H1 (cell line): ENCODE results near the gene TCTN3. TPM values are rescaled to one million over a fixed set of nuclear protein-coding genes. Genes with fewer than 3 reads are reported as not detected.

ENCODE experiments used
- CTCF ChIA-PET: fragments of 300-600 bp; sonication (Branson Sonifier 250); formaldehyde crosslinking; loops from one replicate; lab custom pipeline; 2021; ENCODE audit not compliant: partially characterized antibody; lab: Charles Lee
- POLR2A ChIA-PET: fragments of 300-600 bp; sonication (Branson Sonifier 250); formaldehyde crosslinking; loops from one replicate; lab custom pipeline; 2021; ENCODE audit warnings: inconsistent platforms; ENCODE audit not compliant: partially characterized antibody; lab: Charles Lee
- DNase-seq, 2 experiments: peaks; one replicate each; pipeline versions ENCODE4 v3.0.0 to v3.0.0-alpha.2; 2010 to 2022; ENCODE audit warnings: low spot score in 2 of 2, low read depth in 1 of 2, mixed read lengths in 1 of 2
- FAIRE-seq: peaks from 2 replicates; lab custom pipeline; 2011; peaks lifted over from hg19 to GRCh38; lab: Jason Lieb, UNC
- H2AFZ ChIP-seq: 2 replicates; pipeline ENCODE4 v1.8.1; 2012; ENCODE audit warnings: low read length, inconsistent platforms
- H2AK5ac ChIP-seq: 2 replicates; pipeline ENCODE4 v1.6.1; 2013; ENCODE audit warnings: low read depth, low read length
- H2BK120ac ChIP-seq: replicated peaks from 2 replicates; pipeline ENCODE3; 2013; ENCODE audit warnings: low read depth, low read length, inconsistent platforms
- H2BK12ac ChIP-seq: 2 replicates; pipeline ENCODE4 v1.6.1; 2013; ENCODE audit warnings: low read depth, low read length
- H2BK15ac ChIP-seq: 2 replicates; pipeline ENCODE4 v1.6.1; 2013; ENCODE audit warnings: low read length
- H2BK20ac ChIP-seq: 2 replicates; pipeline ENCODE4 v1.6.1; 2013; ENCODE audit warnings: low read length
- H2BK5ac ChIP-seq: 2 replicates; pipeline ENCODE4 v1.6.1; 2013; ENCODE audit warnings: low read depth, low read length
- H3K14ac ChIP-seq: 2 replicates; pipeline ENCODE4 v1.6.1; 2013; ENCODE audit warnings: inconsistent platforms; ENCODE audit not compliant: insufficient read length
- H3K18ac ChIP-seq: 2 replicates; pipeline ENCODE4 v1.6.1; 2013; ENCODE audit warnings: low read length; ENCODE audit errors: extremely low read depth
- H3K23ac ChIP-seq: 2 replicates; pipeline ENCODE4 v1.6.1; 2013; ENCODE audit warnings: inconsistent platforms; ENCODE audit not compliant: insufficient read length
- H3K23me2 ChIP-seq: 2 replicates; pipeline ENCODE4 v1.6.1; 2013; ENCODE audit warnings: low read depth, low read length
- H3K27ac ChIP-seq: 2 replicates; pipeline ENCODE4 v1.6.1; 2011; ENCODE audit warnings: low read depth, low read length, inconsistent platforms
- H3K27me3 ChIP-seq, 4 experiments: replicated peaks in 1 of 4; 1 replicate in 1 of 4; 2 replicates in 3 of 4; pipeline versions ENCODE4 v1.6.1 to v1.8.1; 2011 to 2013; ENCODE audit warnings: low read length in 3 of 4, mild to moderate bottlenecking in 3 of 4, inconsistent platforms in 2 of 4, mixed read lengths in 2 of 4, moderate library complexity in 1 of 4; ENCODE audit not compliant: control insufficient read depth in 3 of 4, insufficient read depth in 3 of 4; ENCODE audit errors: extremely low read depth in 1 of 4
- H3K36me3 ChIP-seq, 4 experiments: 2 replicates each; pipeline versions ENCODE4 v1.6.1 to v1.8.1; 2011 to 2013; ENCODE audit warnings: mild to moderate bottlenecking in 4 of 4, low read length in 3 of 4, moderate library complexity in 2 of 4, control low read depth in 1 of 4, inconsistent platforms in 1 of 4; ENCODE audit not compliant: insufficient read depth in 4 of 4, control insufficient read depth in 2 of 4
- H3K4ac ChIP-seq: replicated peaks from 2 replicates; pipeline ENCODE3; 2013; ENCODE audit warnings: low read length, low read depth, mixed read lengths, inconsistent platforms; ENCODE audit not compliant: insufficient read length
- H3K4me1 ChIP-seq, 4 experiments: replicated peaks in 1 of 4; 1 replicate in 1 of 4; 2 replicates in 3 of 4; pipeline versions ENCODE4 v1.6.1 to v1.8.1; 2011 to 2013; ENCODE audit warnings: low read length in 3 of 4, inconsistent platforms in 2 of 4, mixed read lengths in 1 of 4; ENCODE audit not compliant: insufficient read depth in 4 of 4, control insufficient read depth in 3 of 4
- H3K4me2 ChIP-seq, 2 experiments: 2 replicates each; pipeline versions ENCODE4 v1.6.1 to v1.8.1; 2011 to 2013; ENCODE audit warnings: low read depth in 2 of 2, low read length in 2 of 2, control low read depth in 1 of 2, inconsistent platforms in 1 of 2, mild to moderate bottlenecking in 1 of 2; ENCODE audit not compliant: insufficient read depth in 1 of 2
- H3K4me3 ChIP-seq, 4 experiments: fragments of 200-600, 300-600 bp in 1 of 4; sonication (generic), shearing (Covaris generic), sonication (Bioruptor Twin) in 1 of 4; 2 replicates each; pipeline versions ENCODE4 v1.5.1 to v1.8.1; 2011 to 2016; ENCODE audit warnings: low read length in 4 of 4, low read depth in 3 of 4, control low read depth in 2 of 4, inconsistent platforms in 2 of 4, mild to moderate bottlenecking in 2 of 4, mixed read lengths in 1 of 4, moderate library complexity in 1 of 4; ENCODE audit not compliant: insufficient read depth in 2 of 4; ENCODE audit errors: extremely low read depth in 1 of 4
- H3K56ac ChIP-seq: replicated peaks from 2 replicates; pipeline ENCODE3; 2013; ENCODE audit warnings: low read depth, mild to moderate bottlenecking, mixed read lengths, low read length, inconsistent platforms; ENCODE audit not compliant: insufficient read length
- H3K79me1 ChIP-seq: 2 replicates; pipeline ENCODE4 v1.6.1; 2013; ENCODE audit warnings: low read depth, low read length, control low read depth
- H3K79me2 ChIP-seq, 2 experiments: 2 replicates each; pipeline versions ENCODE4 v1.6.1 to v1.8.1; 2012 to 2013; ENCODE audit warnings: low read length in 2 of 2, mild to moderate bottlenecking in 2 of 2, inconsistent platforms in 1 of 2; ENCODE audit not compliant: insufficient read depth in 2 of 2, control insufficient read depth in 1 of 2
- H3K9ac ChIP-seq, 4 experiments: replicated peaks in 1 of 4; 1 replicate in 1 of 4; 2 replicates in 3 of 4; pipeline versions ENCODE4 v1.6.1 to v1.8.1; 2011 to 2013; ENCODE audit warnings: low read depth in 3 of 4, low read length in 3 of 4, control low read depth in 2 of 4, mild to moderate bottlenecking in 2 of 4, moderate library complexity in 2 of 4, inconsistent platforms in 1 of 4; ENCODE audit errors: extremely low read depth in 1 of 4
- H3K9me3 ChIP-seq, 2 experiments: 2 replicates each; pipeline versions ENCODE4 v1.6.1 to v1.8.1; 2012 to 2013; ENCODE audit warnings: mild to moderate bottlenecking in 2 of 2, moderate library complexity in 2 of 2, control low read depth in 1 of 2, inconsistent platforms in 1 of 2, low read depth in 1 of 2, low read length in 1 of 2, mixed read lengths in 1 of 2; ENCODE audit not compliant: insufficient read depth in 2 of 2
- H4K20me1 ChIP-seq, 2 experiments: replicated peaks in 1 of 2; 2 replicates each; pipeline versions ENCODE3 to v1.8.1; 2011 to 2013; ENCODE audit warnings: inconsistent platforms in 2 of 2, low read length in 2 of 2, mild to moderate bottlenecking in 1 of 2; ENCODE audit not compliant: insufficient read depth in 2 of 2, control insufficient read depth in 1 of 2
- H4K5ac ChIP-seq: 2 replicates; pipeline ENCODE4 v1.6.1; 2013; ENCODE audit warnings: low read length, low read depth, mixed read lengths, inconsistent platforms; ENCODE audit not compliant: insufficient read length
- H4K8ac ChIP-seq: 2 replicates; pipeline ENCODE4 v1.8.0; 2013; ENCODE audit warnings: mild to moderate bottlenecking, moderate library complexity, low read length, inconsistent platforms; ENCODE audit not compliant: insufficient read depth; ENCODE audit errors: extremely low read depth
- H4K91ac ChIP-seq: replicated peaks from 2 replicates; pipeline ENCODE3; 2013; ENCODE audit warnings: low read length, mixed read lengths, inconsistent platforms; ENCODE audit not compliant: insufficient read length
- CBX8 ChIP-seq: fragments of 300-800, 300-1000 bp; sonication (generic); IDR thresholded peaks from 2 replicates; pipeline ENCODE4 v1.7.1; 2016; ENCODE audit warnings: low read depth, low read length, borderline replicate concordance
- POLR2A ChIP-seq, 2 experiments: IDR thresholded peaks; 1 replicate in 1 of 2; 2 replicates in 1 of 2; pipeline ENCODE4 v1.6.1; 2011; ENCODE audit warnings: low read depth in 2 of 2, low read length in 2 of 2, mild to moderate bottlenecking in 2 of 2; ENCODE audit errors: control extremely low read depth in 1 of 2
- SIN3A ChIP-seq, 2 experiments: IDR thresholded peaks in 1 of 2; conservative IDR thresholded peaks in 1 of 2; 2 replicates each; pipeline ENCODE4 v1.6.1; 2011 to 2012; ENCODE audit warnings: low read length in 2 of 2, improper control_type of control experiment in 1 of 2, low read depth in 1 of 2, mild to moderate bottlenecking in 1 of 2
- WGBS, 2 experiments: shearing (Covaris generic) in 1 of 2; methylation state at CpG; one replicate each; pipeline versions ENCODE4 v1.1.6 to v1.1.7; 2013 to 2015; ENCODE audit warnings: low lambda C conversion rate in 2 of 2, mixed read lengths in 2 of 2, inconsistent platforms in 1 of 2, low coverage in 1 of 2, missing lambda C conversion rate in 1 of 2; ENCODE audit not compliant: insufficient replicate concordance in 2 of 2, insufficient coverage in 1 of 2, insufficient read length in 1 of 2; ENCODE audit errors: extremely low coverage in 1 of 2, missing lambda C conversion rate in 1 of 2; 5-methylcytosine and 5-hydroxymethylcytosine counted together
- polyA plus RNA-seq, 7 experiments: library from polyadenylated mRNA; depleted of rRNA in 3 of 7; stranded (reverse) in 5 of 7; unstranded in 2 of 7; fragments of >200 nt in 5 of 7; fragments of 200-250 nt in 2 of 7; gene quantifications; 1 replicate in 5 of 7; 2 replicates in 1 of 7; 4 replicates in 1 of 7; pipeline versions ENCODE4 v1.2.1 to v1.2.3, GENCODE V29; 2011 to 2013; ENCODE audit warnings: missing spikeins in 2 of 7, mixed read lengths in 2 of 7
- total RNA-seq: library from RNA; stranded (reverse); fragmentation: NEBNext Ultra II Directional; extraction: Animal tissue kit (Norgen Biotek cat#: 25700); gene quantifications from 2 replicates; pipeline ENCODE4 v1.2.1, GENCODE V29; 2021

Gene TCTN3
- total and polyA plus RNA-seq, 2 of the 8 experiments (the other 6 are each of a cell fraction or from before 2014, with no cell fraction given) = 34.7 to 39.8 TPM

DNA sequence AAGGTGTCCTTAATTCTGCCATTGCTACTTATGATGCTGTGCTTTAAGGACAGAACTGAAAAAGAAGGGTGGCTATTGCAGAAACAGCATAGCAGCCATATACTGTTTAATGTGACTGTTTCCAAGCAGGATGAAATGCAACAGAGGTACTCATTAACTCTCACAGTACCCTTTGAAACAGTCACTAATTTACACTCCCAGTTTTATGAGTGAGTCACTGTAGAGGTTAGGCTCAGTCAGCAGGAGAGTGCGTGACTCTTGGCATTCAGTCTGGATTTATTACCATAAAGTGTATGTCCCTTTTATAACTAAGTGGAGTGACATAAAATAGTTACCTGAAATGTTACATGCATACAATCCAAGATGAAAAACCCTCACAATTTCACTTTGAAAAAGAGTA lies 64.9 kb downstream of the TCTN3 start:
- H3K23ac ChIP-seq = no peak overlapping the region
- H2AK5ac ChIP-seq = no peak overlapping the region
- no peaks in the 10 kb centered on the region for H3K79me2 ChIP-seq
- H3K79me1 ChIP-seq = no peaks in the 10 kb centered on the region
- no peak overlapping the region for H4K8ac ChIP-seq
- H2BK12ac ChIP-seq = no peak overlapping the region
- 83% methylated on average over 1 of the region's 1 CpG; no CpG with 5 or more reads in 1 of the 2 experiments for WGBS, 2 experiments
- H4K5ac ChIP-seq = no peak overlapping the region
- H2BK120ac ChIP-seq = no peak overlapping the region
- H2BK20ac ChIP-seq = no peak overlapping the region
- no peaks in the 10 kb centered on the region for H3K27me3 ChIP-seq
- no peak overlapping the region for H3K9ac ChIP-seq
- no peak overlapping the region for H3K27ac ChIP-seq
- POLR2A ChIA-PET = no interaction called here
- no peak overlapping the region for H3K18ac ChIP-seq
- no peaks in the 10 kb centered on the region for H3K4me1 ChIP-seq
- H2BK15ac ChIP-seq = no peak overlapping the region
- H3K23me2 ChIP-seq = no peaks in the 10 kb centered on the region
- no peak overlapping the region for H2AFZ ChIP-seq
- no peak for TF ChIP-seq POLR2A (IDR thresholded peaks at IDR 0.05; ENCODE audit: control extremely low read depth in 1 of 2, low read depth in 2 of 2, low read length in 2 of 2)
- no peak for TF ChIP-seq CBX8
- TF ChIP-seq SIN3A (conservative IDR thresholded peaks at IDR 0.05 in 1 of 2, IDR thresholded peaks at IDR 0.05 in 1 of 2; ENCODE audit: low read depth in 1 of 2, low read length in 2 of 2) = no peak
- TF ChIP-seq, all 59 proteins: peak for 0
- no peak overlapping the region for H3K4me2 ChIP-seq
- no peak overlapping the region for H4K91ac ChIP-seq
- FAIRE-seq (no peak), DNase-seq (no peak)
- H3K14ac ChIP-seq = no peak overlapping the region
- H3K56ac ChIP-seq = no peak overlapping the region
- H3K36me3 ChIP-seq = peaks cover 2 to 67% (median 42%) of the 10 kb centered on the region in 4 experiments; a peak in 6 of 8 replicates
- H2BK5ac ChIP-seq = no peak overlapping the region
- no peak overlapping the region for H3K4ac ChIP-seq
- no peaks in the 10 kb centered on the region for H3K9me3 ChIP-seq
- CTCF ChIA-PET = no interaction called here
- H3K4me3 ChIP-seq = no peak overlapping the region
- H4K20me1 ChIP-seq = peaks cover 0 to 3% of the 10 kb centered on the region in 2 experiments
